Progenitor cell of endocrine pancreas (in vitro differentiated cells): ENCODE measurements around the gene SLC25A21. TPM values are rescaled to one million over a fixed set of nuclear protein-coding genes. Genes with fewer than 3 reads are reported as not detected.
"Not testable (repeated sequence)": the region's sequence is repeated elsewhere in the genome, so short reads cannot be mapped to it uniquely, and the experiment has no call there.

ENCODE experiments used
- DNase-seq: peaks from one replicate; pipeline ENCODE4 v3.0.0; 2021; ENCODE audit warnings: low spot score; ENCODE audit not compliant: unreplicated experiment
- H3K27ac Mint-ChIP-seq: 2 replicates; pipeline ENCODE4 v1.8.0; 2021; ENCODE audit warnings: mild to moderate bottlenecking, moderate library complexity, mixed read lengths
- H3K27me3 Mint-ChIP-seq: 2 replicates; pipeline ENCODE4 v1.8.0; 2021; ENCODE audit warnings: mixed read lengths
- H3K36me3 Mint-ChIP-seq: 2 replicates; pipeline ENCODE4 v1.8.0; 2022; ENCODE audit warnings: mixed read lengths; ENCODE audit not compliant: insufficient read depth
- H3K4me1 Mint-ChIP-seq: 2 replicates; pipeline ENCODE4 v1.8.0; 2021; ENCODE audit warnings: low read depth, mixed read lengths
- H3K4me3 Mint-ChIP-seq: 2 replicates; pipeline ENCODE4 v1.8.0; 2021; ENCODE audit warnings: low read depth, mild to moderate bottlenecking, moderate library complexity, mixed read lengths
- H3K9me3 Mint-ChIP-seq: 2 replicates; pipeline ENCODE4 v1.8.0; 2021; ENCODE audit warnings: low read depth, mixed read lengths
- total RNA-seq: library from RNA; stranded (reverse); gene quantifications from 2 replicates; pipeline ENCODE4 v1.2.1, GENCODE V29; 2021
- TF ChIP-seq, protein P1 (sequence below): fragments of 200-600 bp; sonication (generic); IDR thresholded peaks from one replicate; pipeline ENCODE4 v1.5.0; 2021; ENCODE audit warnings: antibody characterized with exemption, mild to moderate bottlenecking; ENCODE audit not compliant: unreplicated experiment

Gene SLC25A21
- total RNA-seq, 1 donor from 2014 or later = 2.5 TPM

DNA sequence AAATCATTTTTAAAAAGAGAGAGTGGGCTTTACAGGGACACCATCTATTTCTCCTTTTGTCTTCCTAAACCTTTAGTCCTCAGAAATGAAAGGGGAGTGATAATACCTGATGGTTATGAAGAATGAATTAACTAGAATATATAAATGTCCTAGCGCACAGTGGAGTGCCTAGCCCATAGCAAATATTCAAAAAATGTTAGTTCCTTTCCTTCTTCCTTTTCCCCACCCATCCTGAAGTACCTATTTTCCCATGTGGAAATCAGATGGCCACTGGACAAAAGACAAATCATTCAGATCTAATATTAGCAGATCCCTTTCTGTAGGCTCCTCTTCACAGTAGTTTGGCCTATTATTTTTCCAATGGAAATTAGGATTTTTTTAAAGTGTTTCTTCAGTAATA lies 90.0 kb downstream of the SLC25A21 start:
- no peak overlapping the region for H3K27ac Mint-ChIP-seq
- TF ChIP-seq, protein P1, sequence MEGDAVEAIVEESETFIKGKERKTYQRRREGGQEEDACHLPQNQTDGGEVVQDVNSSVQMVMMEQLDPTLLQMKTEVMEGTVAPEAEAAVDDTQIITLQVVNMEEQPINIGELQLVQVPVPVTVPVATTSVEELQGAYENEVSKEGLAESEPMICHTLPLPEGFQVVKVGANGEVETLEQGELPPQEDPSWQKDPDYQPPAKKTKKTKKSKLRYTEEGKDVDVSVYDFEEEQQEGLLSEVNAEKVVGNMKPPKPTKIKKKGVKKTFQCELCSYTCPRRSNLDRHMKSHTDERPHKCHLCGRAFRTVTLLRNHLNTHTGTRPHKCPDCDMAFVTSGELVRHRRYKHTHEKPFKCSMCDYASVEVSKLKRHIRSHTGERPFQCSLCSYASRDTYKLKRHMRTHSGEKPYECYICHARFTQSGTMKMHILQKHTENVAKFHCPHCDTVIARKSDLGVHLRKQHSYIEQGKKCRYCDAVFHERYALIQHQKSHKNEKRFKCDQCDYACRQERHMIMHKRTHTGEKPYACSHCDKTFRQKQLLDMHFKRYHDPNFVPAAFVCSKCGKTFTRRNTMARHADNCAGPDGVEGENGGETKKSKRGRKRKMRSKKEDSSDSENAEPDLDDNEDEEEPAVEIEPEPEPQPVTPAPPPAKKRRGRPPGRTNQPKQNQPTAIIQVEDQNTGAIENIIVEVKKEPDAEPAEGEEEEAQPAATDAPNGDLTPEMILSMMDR = no peak
- H3K36me3 Mint-ChIP-seq = no peaks in the 10 kb centered on the region
- H3K4me3 Mint-ChIP-seq = no peak overlapping the region
- H3K27me3 Mint-ChIP-seq = no peaks in the 10 kb centered on the region
- no peak for DNase-seq
- H3K4me1 Mint-ChIP-seq = peaks cover 9% of the 10 kb centered on the region
- peaks cover 3% of the 10 kb centered on the region for H3K9me3 Mint-ChIP-seq

DNA sequence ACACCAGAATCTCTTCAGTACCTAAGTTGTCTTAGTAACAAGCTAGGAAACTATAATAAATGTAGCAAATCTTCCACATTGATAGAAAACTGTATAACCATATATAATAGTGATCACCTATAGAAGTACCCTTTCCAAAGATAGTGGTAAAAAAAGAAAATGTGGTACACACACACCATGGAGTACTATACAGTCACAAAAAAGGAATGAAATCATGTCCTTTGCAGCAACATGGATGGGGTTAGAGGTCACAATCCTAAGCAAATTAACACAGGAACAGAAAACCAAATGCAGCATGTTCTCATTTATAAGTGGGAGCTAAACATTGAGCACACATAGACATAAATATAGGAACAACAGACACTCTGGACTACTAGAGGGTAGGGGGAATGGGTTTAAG lies 90.5 kb downstream of the SLC25A21 start:
- Mint-ChIP-seq H3K9me3 (peaks cover 3% of the 10 kb centered on the region), H3K36me3 (no peaks in the 10 kb centered on the region), H3K4me3 (no peak overlapping the region), H3K27ac (no peak overlapping the region), H3K4me1 (peaks cover 9% of the 10 kb centered on the region), H3K27me3 (no peaks in the 10 kb centered on the region)
- DNase-seq = no peak
- TF ChIP-seq, protein P1 = no peak

DNA sequence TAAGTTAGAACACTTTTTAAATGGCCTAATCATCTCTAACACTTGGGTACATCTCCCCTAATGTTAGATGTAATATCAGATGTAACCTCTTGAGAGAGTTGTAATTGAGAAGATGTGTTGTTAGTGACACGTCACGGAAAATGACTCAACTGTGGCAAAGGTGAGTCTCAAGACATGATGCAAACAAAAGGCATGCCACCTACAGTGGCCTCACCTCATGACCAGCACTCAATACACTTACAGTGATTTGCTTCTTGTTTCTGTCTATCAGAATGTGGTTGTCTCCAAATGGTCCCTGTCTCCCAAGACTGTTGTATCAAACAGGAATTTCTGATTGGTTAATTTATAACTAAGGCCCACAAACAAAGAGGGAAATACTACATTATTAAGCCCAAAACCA lies 91.2 kb downstream of the SLC25A21 start:
- peaks cover 3% of the 10 kb centered on the region for H3K9me3 Mint-ChIP-seq
- H3K4me1 Mint-ChIP-seq = peaks cover 9% of the 10 kb centered on the region
- H3K36me3 Mint-ChIP-seq = no peaks in the 10 kb centered on the region
- no peaks in the 10 kb centered on the region for H3K27me3 Mint-ChIP-seq
- TF ChIP-seq, protein P1 = no peak
- H3K27ac Mint-ChIP-seq = no peak overlapping the region
- no peak for DNase-seq
- H3K4me3 Mint-ChIP-seq = no peak overlapping the region

DNA sequence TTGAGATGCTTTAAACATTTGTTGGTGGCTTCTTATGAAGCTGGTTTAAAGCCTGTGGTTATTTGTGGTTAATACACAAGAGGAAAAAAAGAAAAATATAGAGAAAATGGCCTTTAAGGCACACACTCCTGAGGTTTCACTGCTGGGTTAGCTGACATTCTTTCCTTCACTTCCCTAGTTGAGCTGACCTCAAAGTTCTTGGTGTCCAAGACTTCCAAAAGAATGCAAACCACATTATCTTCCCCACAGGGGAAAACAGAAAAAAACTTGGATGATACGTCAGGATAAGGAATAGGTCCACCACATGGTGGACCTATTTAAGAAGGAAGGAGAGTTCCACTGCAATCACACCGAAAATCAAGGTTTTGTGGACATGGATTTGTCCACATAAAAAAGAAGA lies 94.3 kb downstream of the SLC25A21 start:
- H3K4me1 Mint-ChIP-seq = no peaks in the 10 kb centered on the region
- no peaks in the 10 kb centered on the region for H3K36me3 Mint-ChIP-seq
- no peak overlapping the region for H3K4me3 Mint-ChIP-seq
- no peak for DNase-seq
- H3K27ac Mint-ChIP-seq = no peak overlapping the region
- TF ChIP-seq, protein P1 = no peak
- H3K9me3 Mint-ChIP-seq = peaks cover 3% of the 10 kb centered on the region
- H3K27me3 Mint-ChIP-seq = no peaks in the 10 kb centered on the region

DNA sequence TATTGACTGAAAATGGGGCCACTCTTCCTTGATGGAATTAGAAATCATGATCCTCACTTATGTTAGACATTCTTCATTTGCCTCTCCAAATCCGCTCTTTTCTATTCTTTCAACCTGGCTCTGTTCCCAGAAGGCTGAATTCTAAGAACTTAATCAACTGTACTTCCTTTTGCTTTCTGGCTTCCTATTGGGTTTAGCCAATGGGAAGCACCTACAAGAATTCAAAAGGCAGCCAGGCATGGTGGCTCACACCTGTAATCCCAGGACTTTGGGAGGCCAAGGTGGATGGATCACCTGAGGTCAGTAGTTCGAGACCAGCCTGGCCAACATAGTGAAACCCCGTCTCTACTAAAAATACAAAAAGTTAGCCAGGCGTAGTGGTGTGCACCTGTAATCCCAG lies 98.1 kb downstream of the SLC25A21 start:
- H3K4me3 Mint-ChIP-seq, H3K27me3 Mint-ChIP-seq, H3K4me1 Mint-ChIP-seq, DNase-seq, H3K9me3 Mint-ChIP-seq, H3K36me3 Mint-ChIP-seq, H3K27ac Mint-ChIP-seq: not testable (repeated sequence)

DNA sequence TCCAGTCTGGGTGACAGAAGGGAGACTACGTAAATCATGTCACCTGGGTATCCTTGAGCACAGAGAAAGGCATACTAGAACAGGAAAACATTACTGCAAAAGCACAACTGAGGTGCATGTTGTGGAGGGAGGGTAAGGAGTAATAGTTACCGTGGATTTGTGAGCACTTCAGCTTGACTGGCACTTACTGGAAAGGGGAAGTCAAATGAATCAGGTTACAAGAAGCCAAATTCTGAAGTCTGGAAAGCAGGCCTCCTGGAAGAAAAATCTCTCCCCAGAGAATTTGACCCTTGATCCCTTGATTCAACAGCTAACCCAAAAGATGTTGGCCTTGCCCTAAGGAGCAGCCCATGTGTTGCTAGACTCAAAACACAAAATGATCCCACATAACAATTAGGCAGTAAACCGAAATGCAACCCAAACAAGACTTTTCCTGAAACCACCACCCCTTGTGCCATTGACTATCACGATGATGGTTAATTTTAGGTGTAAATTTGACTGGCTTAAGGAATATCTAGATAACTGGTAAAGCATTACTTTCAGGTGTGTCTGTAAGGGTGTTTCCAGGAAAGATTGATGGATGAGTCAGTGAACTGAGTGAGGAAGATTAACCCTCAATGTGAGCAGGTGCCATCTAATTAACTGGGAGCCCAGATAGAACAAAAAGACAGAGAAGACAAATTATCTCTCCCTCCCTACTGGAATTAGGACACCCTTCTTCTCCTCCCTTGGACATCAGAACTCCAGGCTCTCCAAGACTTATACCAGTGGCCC lies 108.8 kb downstream of the SLC25A21 start:
- Mint-ChIP-seq H3K4me3 (no peak overlapping the region), H3K27me3 (no peaks in the 10 kb centered on the region), H3K36me3 (no peaks in the 10 kb centered on the region), H3K4me1 (no peaks in the 10 kb centered on the region), H3K27ac (no peak overlapping the region), H3K9me3 (no peaks in the 10 kb centered on the region)
- TF ChIP-seq, protein P1 = no peak
- no peak for DNase-seq
